HG03196 (cell line): ENCODE measurements around the gene ASPM.
"Not testable (repeated sequence)": the region's sequence is repeated elsewhere in the genome, so short reads cannot be mapped to it uniquely, and the experiment has no call there.

Experiments used
- ATAC-seq: cut with Tn5 transposase; IDR thresholded peaks from one replicate; pipeline ENCODE4 v1.9.1; 2021; ENCODE audit not compliant: unreplicated experiment

Gene ASPM

DNA sequence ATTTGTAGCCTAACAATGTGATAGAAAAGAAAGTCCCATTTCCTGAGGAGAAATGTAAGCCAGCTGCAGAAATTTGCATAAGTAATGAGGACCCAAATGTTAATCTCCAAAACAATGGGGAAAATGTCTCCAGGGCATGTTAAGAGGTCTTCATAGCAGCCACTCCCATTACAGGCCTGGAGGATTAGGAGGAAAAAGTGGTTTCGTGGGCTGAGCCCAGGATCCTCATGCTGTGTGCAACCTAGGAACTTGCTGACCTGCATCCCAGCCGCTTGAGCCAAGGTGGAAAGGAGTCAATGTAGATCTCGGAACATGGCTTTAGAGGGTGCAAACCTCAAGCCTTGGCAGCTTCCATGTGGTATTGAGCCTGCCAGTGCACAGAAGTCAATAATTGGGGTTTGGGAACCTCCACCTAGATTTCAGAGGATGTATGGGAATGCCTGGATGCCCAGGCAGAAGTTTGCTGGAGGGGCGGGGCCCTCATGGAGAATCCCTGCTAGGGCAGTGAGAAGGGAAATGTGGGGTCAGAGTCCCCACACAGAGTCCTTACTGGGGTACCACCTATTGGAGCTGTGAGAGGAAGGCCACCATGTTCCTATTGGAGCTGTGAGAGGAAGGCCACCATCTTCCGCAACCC, 65.2 kb downstream of the ASPM start:
- no peak for ATAC-seq

- ATAC-seq: no peak
Observed at GRCh38 chr1:197080323-197080722, 66.1 kb downstream of the ASPM start.

GRCh38 chr1:197076585-197076984, 69.9 kb downstream of the ASPM start:
- no peak for ATAC-seq

GRCh38 chr1:197073978-197074377, 72.5 kb downstream of the ASPM start:
- ATAC-seq: no peak

DNA sequence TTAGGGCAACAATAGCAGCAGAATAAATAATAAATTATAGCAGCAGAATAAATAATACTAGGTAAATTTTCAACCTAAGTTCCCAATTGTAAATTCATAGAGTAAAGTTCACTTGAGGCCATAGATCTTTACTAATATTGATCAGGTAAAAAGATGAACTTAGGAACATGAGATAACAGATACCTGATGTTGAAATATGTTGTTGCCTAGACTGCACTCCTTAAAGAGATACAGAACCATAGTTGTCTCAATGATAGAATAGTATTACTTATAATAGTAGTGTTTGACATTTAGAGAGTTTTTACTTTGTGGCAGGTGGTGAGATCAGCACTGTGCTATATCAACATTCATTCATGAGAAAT, 79.0 kb downstream of the ASPM start:
- ATAC-seq: no peak

DNA sequence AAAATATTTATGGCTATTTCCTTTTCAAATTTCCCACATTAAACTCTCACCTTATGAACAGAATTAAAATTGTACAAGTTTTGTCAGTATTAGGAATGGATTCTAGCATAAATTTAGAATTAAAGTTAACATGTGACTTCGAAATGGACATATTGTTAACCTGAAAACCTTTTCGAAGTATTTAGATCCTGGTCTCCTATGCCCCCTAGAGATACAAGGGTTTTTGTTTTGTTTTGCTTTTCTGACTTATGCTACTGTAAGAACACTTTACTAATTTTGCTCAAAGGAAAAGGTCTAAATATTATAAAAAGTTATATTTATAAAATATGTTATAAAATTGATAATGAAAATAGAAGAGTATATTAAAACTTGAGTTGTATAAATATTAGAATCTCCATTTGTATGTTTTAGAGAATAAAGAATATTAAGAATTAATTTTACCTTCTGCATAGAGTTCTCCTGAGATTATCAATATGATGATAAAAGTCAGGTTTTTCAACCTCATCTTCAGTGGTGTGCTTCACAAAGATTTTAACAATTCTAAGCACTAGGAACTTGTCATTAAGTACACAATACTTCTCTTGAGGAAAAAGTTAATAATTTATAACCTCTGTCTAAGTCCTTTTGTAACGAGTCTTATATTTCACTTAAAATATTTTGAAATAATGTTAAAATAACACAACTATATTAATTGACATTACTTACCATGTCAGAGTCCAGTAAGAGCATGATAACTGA, 79.6 kb downstream of the ASPM start, which contains the start of gene F13B:
Gene F13B (minus strand): TSS at position 542 of the 738 bp plus-strand sequence. CDS start 37 bp downstream, at position 505.
- no peak for ATAC-seq

DNA sequence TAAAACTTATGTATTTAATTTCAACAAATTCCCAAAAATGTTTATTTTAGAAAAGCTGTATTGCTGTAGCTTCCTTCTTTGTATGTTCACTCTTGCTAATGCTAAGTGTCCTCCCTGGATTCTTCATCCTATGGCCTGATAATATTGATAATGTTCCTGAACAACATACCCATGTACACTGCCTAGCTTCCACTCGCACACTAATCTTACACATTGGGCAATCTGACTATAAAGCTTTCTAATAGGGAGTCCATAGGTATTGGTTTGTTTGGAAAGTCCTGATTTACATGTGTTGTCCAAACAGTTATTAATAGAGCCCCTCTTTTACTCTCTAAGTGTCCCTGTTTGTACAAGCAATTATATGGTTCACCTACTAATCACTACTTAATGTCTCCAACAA, 80.2 kb downstream of the ASPM start:
- ATAC-seq: no peak

DNA sequence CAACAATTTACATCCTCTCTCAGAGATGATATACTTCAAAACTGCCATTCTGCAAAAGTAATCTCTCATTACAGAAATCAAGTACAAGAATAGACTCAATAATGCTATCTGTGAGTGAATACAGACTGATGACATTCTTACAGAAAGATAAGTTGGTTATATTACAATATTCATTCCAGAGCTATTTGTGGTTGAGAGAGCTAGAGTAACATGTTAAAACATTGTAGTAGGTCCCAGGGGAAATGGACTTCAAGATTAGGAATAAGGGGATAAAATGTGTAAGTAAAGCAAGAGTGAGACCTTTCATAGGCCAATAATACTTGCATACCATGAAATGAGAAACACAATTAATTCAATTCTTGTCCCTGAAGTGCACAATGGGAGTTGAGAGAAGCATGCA, 80.9 kb downstream of the ASPM start:
- ATAC-seq: no peak

GRCh38 chr1:197063212-197063611, 83.3 kb downstream of the ASPM start:
- no peak for ATAC-seq

- peak; percentile 91 for ATAC-seq
Observed at GRCh38 chr1:197062692-197063091, 83.8 kb downstream of the ASPM start.

DNA sequence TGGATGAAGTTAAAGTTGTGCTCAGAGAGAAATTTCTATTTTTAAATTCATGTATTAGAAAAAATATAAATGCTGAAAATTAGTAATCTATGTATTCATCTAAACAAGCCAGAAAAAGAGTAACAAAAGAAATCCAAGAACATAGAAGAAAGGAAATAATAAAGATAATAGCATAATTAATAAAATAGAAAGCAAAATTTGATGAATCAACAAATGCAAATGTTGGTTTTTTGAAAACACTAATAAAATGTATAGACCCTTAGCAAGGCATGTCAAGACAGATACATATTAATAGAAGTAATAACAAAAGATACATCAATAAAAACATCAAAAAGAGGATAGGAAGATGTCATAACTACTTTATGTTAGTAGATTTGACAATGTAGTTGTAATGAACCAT, 97.4 kb downstream of the ASPM start:
- no peak for ATAC-seq

DNA sequence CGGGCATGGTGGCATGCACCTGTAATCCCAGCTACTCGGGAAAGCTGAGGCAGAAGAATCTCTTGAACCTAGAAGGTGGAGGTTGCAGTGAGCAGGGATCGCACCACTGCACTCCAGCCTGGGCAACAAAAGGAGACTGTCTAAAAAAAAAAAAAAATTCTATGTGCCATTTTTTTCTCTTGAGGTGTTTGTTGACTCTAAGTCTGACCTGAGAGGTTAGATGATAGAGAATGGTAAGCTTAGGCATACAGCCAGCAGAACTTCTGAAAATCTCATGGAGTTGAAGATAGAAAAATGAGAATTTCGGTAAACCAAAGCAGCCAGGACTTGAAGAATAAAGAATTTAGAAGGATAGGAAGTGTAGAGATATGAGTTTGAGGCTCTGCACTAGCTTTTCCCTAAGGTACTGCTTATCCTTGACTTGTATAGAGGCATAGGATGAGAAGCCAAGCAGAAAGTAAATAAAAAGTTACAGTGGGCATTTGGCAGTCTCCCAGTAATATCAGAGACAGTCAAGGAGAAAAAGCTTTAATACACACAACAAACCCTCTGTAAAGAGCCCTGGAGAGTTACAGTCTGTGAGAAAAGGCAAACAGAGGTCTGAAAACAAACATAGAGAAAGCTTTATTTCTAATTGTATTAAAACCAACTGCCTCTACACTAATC, 103.7 kb downstream of the ASPM start:
- no peak for ATAC-seq

- ATAC-seq: peak; percentile 78
Observed at GRCh38 chr1:197041486-197042353, 104.7 kb downstream of the ASPM start.

DNA sequence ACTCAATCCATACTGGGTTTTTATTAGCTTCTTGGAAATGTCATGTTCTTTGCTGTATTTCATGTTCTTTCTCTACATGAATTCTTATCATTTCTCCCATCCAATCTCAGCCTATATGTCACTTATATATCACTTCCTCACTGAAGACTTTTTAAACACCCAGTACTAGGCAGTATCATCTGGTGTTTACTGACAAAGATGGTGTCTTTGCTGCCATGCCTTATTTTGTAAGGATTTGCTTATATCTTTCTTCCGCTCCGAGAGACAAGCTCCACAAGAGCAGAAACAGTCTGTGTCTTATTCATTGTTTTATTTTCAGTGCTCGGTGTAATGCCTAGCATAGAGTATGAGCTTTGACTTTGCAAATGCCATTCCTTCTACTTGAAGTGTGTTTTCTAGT, 109.6 kb downstream of the ASPM start:
- ATAC-seq: no peak

DNA sequence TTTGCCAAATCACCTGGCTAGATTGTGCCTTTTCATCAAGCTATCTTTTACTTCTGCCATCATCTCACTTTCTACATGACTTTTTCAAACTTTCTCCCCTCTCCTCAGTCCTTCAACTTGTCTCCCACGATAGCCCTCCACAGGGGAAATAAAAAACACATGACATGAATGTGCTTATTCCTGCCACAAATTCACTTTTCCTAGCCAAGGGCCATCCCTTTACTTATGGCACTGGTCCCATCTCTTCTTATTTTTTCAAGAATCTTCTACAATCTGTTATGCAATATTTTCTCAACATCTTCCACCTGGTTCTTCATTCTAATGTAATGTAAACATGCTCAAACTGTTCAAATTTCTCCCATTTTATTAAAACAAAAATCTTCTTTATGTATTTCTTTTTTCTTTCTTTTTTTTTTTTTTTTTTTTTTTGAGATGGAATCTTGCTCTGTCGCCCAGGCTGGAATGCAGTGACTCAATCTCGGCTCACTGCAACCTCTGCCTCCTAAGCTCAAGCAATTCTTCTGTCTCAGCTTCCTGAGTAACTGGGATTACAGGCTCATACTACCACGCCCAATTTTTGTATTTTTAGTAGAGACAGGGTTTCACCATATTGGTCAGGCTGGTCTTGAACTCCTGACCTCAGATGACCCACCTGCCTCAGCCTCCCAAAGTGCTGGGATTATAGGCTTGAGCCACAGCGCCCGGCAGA, 111.7 kb downstream of the ASPM start:
- not testable (repeated sequence) for ATAC-seq
